ENCODE measurements around the gene PLA2G4F.
"Not testable (repeated sequence)": the region's sequence is repeated elsewhere in the genome, so short reads cannot be mapped to it uniquely, and the experiment has no call there.

Gene PLA2G4F

DNA sequence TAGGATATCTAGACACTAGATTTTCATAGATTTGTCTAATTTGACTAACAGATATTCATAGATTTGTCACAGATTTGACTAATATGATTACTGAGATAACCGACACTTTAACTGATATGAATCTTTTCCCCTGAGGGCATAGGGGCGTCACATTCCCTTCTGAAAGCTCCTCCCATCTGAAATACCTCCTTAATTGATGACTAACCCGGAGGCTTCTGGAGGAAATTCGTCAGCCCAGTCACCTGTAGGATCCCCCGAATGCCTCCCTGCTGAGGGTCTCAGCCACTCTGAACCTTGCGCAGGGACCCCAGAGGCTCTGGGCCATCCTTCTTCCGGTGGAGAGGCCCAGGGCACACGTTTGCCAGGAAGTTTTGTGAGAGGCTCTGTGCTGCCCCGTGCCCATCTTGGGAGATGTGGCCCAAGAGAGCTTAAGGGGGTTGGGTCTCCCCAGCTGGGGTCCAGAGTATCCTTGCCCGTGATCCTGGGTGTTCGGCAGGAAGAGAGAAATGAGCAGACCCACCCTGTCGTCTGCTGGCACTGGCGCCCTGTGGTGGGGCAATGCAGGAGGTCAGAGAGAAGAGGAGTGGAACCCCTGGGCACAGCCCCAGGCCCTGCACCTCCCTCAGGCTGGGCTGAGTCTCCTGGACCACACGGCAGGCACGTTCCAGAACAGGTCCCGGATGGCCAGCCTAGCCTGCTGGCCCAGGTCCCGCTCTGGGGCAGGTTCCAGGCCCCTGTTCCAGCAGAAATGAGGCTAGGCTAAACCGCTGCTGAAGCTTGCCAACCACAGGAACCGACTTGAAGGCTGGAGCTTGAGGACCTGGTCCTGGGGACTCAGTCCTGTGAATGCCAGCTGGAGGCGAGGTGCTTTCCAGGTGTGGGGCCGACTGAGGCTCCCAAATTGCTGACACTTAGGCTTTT, 63.8 kb downstream of the PLA2G4F start:
- DNase-seq, result no peak

DNA sequence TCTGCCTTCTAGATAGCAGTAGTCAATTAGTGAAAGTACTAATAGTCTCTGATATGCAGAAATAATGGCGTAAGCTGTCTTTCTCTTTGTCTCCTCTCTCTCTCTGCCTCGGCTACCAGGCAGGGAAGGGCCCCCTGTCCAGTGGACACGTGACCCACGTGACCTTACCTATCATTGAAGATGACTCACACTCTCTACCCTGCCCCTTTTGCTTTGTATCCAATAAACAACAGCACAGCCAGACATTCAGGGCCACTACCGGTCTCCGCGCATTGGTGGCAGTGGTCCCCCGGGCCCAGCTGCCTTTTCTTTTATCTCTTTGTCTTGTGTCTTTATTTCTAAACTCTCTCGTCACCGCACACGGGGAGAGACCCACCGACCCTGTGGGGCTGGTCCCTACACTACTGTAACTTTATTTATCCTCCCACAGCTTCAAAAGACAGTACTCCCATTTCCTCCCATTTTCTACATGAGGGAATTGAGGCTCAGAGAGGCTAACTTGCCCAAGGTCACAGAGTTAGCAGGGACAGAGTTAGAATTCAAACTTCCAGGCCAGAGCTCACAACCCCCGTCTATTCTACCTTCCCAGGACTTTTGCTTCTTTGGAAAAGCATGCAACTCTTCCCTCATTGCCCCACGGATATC, 64.6 kb downstream of the PLA2G4F start:
- not testable (repeated sequence) for DNase-seq

DNA sequence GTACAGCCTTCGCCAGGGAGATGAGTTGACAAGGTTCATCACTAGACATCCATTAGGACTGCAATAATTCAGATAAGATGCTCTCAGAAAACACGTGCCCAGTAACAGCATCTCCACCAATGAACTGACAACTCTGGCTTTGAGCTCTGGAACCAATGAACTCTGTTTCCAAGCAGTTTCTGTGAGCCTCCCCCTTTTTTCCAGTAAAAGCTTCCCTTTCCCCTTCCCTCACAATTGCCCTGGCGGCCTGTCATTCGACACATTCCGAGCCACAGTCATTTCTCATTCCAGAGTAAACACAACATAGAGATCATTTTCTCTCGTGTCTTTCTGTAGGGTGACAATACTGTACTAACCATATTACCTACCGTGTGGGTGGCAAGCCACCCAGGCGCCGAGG, 65.7 kb downstream of the PLA2G4F start:
- DNase-seq, result no peak

DNA sequence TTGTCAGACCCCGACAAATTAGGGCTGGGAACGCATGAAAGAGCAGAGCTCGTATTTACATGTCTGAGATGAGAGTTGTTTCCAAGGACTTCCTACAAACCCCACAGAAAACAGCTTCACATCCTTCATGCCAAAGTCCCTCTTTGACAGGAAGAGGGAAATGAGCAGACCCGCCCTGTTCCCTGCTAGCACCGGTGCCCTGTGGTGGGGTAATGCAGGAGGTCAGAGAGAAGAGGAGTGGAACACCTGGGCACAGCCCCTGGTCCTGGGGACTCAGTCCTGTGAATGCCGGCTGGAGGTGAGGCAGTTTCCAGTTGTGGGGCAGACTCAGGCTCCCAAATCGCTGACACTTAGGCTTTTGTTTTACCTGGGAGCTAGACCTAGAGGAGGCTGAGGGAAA, 66.1 kb downstream of the PLA2G4F start:
- no peak for DNase-seq

DNA sequence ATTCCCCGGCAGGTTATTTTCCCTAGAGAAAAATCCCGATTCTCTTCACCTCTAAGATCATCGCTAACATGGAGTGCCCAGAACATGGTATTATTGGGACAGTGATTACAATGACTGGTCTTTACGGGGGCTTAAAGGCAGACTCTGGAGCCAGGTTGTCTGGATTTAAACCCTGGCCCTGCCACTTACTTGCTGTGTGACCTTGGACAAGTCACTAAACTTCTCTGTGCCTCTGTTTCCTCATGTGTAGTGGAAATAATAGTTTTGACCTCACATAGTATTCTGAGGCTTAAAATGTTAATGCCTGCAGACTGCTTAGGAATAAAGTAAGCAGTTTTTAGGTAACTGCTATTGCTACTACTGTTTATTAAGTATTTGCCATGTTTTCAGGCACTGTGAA, 66.5 kb downstream of the PLA2G4F start:
- DNase-seq, result no peak

Measured in stimulated activated CD4-positive, alpha-beta T cell treated with anti-CD3 and anti-CD28 coated beads, Interleukin-2, amount 100 ng/mL, for 24 hours (primary cell).